Activated T-helper 1 cell treated with anti-CD3 and anti-CD28 coated beads, Interleukin-12 subunit alpha, Interleukin-12 subunit beta, Interleukin-2, Interleukin-4 antibody, amounts not matched to agents 30 ng/mL and 10 ng/mL and 1 ng/mL, durations not matched to agents 14 hours and 24 hours and 36 hours (primary cell): ENCODE data around the gene NR1I3. TPM values are rescaled to one million over a fixed set of nuclear protein-coding genes. Genes with fewer than 3 reads are reported as not detected.

ENCODE experiments used
- DNase-seq: peaks from one replicate; pipeline ENCODE4 v3.0.0; 2021; ENCODE audit warnings: low spot score
- H3K27ac Mint-ChIP-seq: one replicate; pipeline ENCODE4 v1.8.0; 2021; ENCODE audit warnings: mild to moderate bottlenecking, mixed read lengths
- H3K27me3 Mint-ChIP-seq: one replicate; pipeline ENCODE4 v1.8.0; 2022; ENCODE audit warnings: mild to moderate bottlenecking, moderate library complexity, mixed read lengths; ENCODE audit not compliant: insufficient read depth
- H3K36me3 Mint-ChIP-seq: one replicate; pipeline ENCODE4 v1.8.0; 2021; ENCODE audit warnings: low read depth, mixed read lengths
- H3K4me1 Mint-ChIP-seq: one replicate; pipeline ENCODE4 v1.8.0; 2021; ENCODE audit warnings: low read depth, mixed read lengths
- H3K4me3 Mint-ChIP-seq: one replicate; pipeline ENCODE4 v1.8.0; 2021; ENCODE audit warnings: mild to moderate bottlenecking, moderate library complexity, mixed read lengths
- H3K9me3 Mint-ChIP-seq: one replicate; pipeline ENCODE4 v1.8.0; 2021; ENCODE audit warnings: mixed read lengths
- intact Hi-C: fragments of 100-400 bp; cut with micrococcal nuclease; formaldehyde crosslinking; loops from one replicate; pipeline ENCODE4 v1.15.1; 2024
- total RNA-seq: library from RNA; stranded (reverse); gene quantifications from 2 replicates; pipeline ENCODE4 v1.2.3, GENCODE V29; 2022

Gene NR1I3
- total RNA-seq, 1 donor from 2014 or later: not detected

DNA sequence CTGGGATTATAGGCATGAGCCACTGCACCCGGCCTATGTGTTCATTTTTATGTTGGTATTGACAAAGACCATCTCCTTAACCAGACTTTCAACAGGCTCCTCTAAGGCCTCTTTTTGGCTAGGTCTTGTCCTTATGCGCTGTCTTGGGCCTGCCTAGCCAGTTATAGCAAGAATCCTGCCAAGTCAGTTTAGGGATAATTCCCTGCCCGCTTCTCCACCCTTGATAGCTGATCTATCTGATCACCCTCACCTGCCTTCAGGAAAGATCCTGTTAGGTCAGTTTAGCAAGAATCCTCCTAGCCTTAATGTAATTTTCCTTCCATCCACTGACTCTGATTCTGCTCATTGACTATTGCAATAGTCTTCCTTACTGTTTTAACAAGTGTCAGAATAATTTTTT is 58.3 kb downstream of the NR1I3 start:
- no peak overlapping the region for H3K27ac Mint-ChIP-seq
- DNase-seq: no peak
- H3K36me3 Mint-ChIP-seq: peaks cover 7% of the 10 kb centered on the region
- H3K27me3 Mint-ChIP-seq: no peaks in the 10 kb centered on the region
- no peak overlapping the region for H3K4me3 Mint-ChIP-seq
- H3K9me3 Mint-ChIP-seq: no peaks in the 10 kb centered on the region
- H3K4me1 Mint-ChIP-seq: peaks cover 78% of the 10 kb centered on the region
- intact Hi-C loops: loop anchor here (5.0 kb wide), 1 partner anchor 208 kb away; no protein-coding TSS in a partner anchor

Other genes starting within 250 kb of the NR1I3 start
- 11.9 and 13.5 TPM in 2 replicates for gene F11R, start 217.1 kb downstream of the NR1I3 start, total RNA-seq
- 40.5 and 43.3 TPM in 2 replicates for gene TSTD1, start 199.2 kb downstream of the NR1I3 start, total RNA-seq
- 50.6 and 51.5 TPM in 2 replicates for gene USF1, start 192.2 kb downstream of the NR1I3 start, total RNA-seq
- gene ARHGAP30, start 168.3 kb downstream of the NR1I3 start, total RNA-seq: 149 and 151 TPM in 2 replicates
- gene NECTIN4, start 148.6 kb downstream of the NR1I3 start, total RNA-seq: not detected in 2 replicates
- not detected in 2 replicates for gene KLHDC9, start 139.8 kb downstream of the NR1I3 start, total RNA-seq
- gene PFDN2, start 120.2 kb downstream of the NR1I3 start, total RNA-seq: 147 and 164 TPM in 2 replicates
- gene NIT1, start 120.1 kb downstream of the NR1I3 start, total RNA-seq: 51.3 and 56.3 TPM in 2 replicates
- gene DEDD, start 105.5 kb downstream of the NR1I3 start, total RNA-seq: 44.5 and 48.0 TPM in 2 replicates
- gene UFC1, start 84.2 kb downstream of the NR1I3 start, total RNA-seq: 86.3 and 94.5 TPM in 2 replicates
- 32.9 and 38.2 TPM in 2 replicates for gene USP21, start 78.7 kb downstream of the NR1I3 start, total RNA-seq
- 25.1 and 26.0 TPM in 2 replicates for gene PPOX, start 71.8 kb downstream of the NR1I3 start, total RNA-seq
- gene B4GALT3, start 60.7 kb downstream of the NR1I3 start, total RNA-seq: 66.4 and 68.2 TPM in 2 replicates
- gene ADAMTS4, start 39.1 kb downstream of the NR1I3 start, total RNA-seq: 0.23 and 0.24 TPM in 2 replicates
- 72.9 and 84.1 TPM in 2 replicates for gene NDUFS2, start 35.8 kb downstream of the NR1I3 start, total RNA-seq
- gene FCER1G, start 22.9 kb downstream of the NR1I3 start, total RNA-seq: 0.93 and 1.5 TPM in 2 replicates
- gene APOA2, start 14.6 kb downstream of the NR1I3 start, total RNA-seq: not detected in 2 replicates
- gene TOMM40L, start 12.1 kb downstream of the NR1I3 start, total RNA-seq: 25.3 and 28.0 TPM in 2 replicates
- 0.20 TPM in 1 of 2 replicates, not detected in the other for gene PCP4L1, start 20.5 kb upstream of the NR1I3 start, total RNA-seq
- 3.0 and 4.0 TPM in 2 replicates for gene MPZ, start 71.8 kb upstream of the NR1I3 start, total RNA-seq
- gene SDHC, start 76.2 kb upstream of the NR1I3 start, total RNA-seq: 157 and 162 TPM in 2 replicates
- gene CFAP126, start 129.7 kb upstream of the NR1I3 start, total RNA-seq: not detected in 2 replicates